GM21619 (cell line): ENCODE data around the gene NME3.

Source experiments
- ATAC-seq: cut with Tn5 transposase; IDR thresholded peaks from one replicate; pipeline ENCODE4 v1.9.1; 2021; ENCODE audit not compliant: unreplicated experiment

The NME3 gene

GRCh38 chr16:1770328-1771187, 785 bp downstream of the NME3 start:
- no peak for ATAC-seq

- no peak for ATAC-seq
These were observed 1.7 kb downstream of the NME3 start for GRCh38 chr16:1769402-1770300.

GRCh38 chr16:1768767-1769401, 2.5 kb downstream of the NME3 start:
- ATAC-seq = no peak

GRCh38 chr16:1768061-1768766, 3.1 kb downstream of the NME3 start:
- ATAC-seq = no peak

GRCh38 chr16:1767116-1767994, 4.0 kb downstream of the NME3 start:
- no peak for ATAC-seq

DNA sequence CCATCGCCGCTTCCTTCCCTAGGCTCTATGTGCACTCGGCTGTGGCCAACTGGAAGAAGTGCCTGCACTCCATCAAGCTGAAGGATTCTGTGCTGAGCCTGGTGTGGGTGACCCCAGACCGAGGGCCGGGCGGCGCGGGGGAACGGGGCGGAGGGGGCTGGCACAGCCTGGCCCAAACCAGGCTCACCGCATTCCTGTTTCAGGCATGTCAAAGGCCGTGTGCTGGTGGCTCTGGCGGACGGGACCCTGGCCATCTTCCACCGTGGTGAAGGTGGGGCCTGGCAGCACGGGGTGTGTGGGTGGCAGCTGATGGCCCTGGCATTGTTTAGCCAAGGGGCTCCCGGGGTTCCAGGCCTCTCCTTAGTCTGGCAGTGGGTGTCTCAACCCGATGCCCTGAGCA, 4.6 kb downstream of the NME3 start:
- no peak for ATAC-seq

DNA sequence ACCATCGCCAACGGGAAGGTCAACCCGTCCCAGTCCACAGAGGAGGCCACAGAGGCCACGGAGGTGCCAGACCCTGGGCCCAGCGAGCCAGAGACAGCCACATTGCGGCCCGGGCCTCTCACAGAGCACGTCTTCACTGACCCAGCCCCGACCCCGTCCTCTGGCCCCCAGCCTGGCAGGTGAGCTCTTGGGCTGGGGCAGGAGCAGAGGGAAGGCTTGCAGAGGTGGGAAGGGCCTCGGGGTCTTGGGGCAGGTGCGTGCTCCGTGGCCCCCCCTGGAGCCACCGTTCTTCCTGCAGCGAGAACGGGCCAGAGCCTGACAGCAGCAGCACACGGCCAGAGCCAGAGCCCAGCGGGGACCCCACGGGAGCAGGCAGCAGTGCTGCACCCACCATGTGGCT, 5.1 kb downstream of the NME3 start:
- no peak for ATAC-seq

DNA sequence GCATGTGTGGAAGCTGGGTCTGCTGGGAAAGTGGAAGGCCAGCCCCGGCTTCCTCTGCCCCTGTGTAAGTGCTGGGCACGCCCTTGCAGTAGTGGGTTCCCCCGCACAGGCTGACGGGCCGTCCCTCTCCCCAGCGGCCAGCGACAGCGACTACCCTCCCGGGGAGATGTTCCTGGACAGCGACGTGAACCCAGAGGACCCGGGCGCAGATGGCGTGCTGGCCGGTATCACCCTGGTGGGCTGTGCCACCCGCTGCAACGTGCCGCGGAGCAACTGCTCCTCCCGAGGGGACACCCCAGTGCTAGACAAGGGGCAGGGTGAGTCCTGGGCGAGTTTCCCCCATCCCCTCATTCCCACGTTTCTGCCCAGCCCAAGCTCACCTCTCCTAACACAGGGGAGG, 5.5 kb downstream of the NME3 start:
- no peak for ATAC-seq

- ATAC-seq = no peak
These were observed 6.4 kb downstream of the NME3 start for GRCh38 chr16:1764971-1765370.

GRCh38 chr16:1763521-1764511, 7.5 kb downstream of the NME3 start:
- no peak for ATAC-seq

GRCh38 chr16:1762879-1763520, 8.3 kb downstream of the NME3 start:
- ATAC-seq = no peak

DNA sequence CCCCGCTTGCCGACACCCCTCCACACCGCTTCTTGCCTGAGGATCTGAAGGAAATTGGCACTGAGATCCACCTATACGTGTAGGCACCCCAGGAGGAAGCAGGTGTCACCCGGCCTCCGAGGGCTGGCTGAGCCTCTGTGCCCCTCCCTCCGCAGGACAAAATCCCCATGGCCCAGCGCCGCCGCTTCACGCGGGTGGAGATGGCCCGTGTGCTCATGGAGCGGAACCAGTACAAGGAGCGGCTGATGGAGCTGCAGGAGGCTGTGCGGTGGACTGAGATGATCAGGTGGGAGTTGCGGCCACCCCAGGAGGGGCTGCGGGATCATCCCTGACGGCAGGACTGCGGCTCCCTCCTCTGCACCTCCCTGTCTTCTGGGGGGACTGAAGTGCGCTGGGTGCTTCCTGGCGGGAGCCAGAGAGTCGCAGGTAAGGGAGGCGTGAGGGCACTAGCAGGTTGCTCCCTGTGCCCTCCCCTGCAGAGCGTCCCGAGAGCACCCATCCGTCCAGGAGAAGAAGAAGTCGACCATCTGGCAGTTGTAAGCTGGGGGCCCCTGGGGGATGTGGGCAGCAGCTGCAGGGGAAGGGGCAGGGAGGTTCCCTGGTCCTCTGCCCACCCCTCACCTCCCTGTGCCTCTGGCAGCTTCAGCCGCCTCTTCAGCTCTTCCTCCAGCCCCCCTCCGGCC, 9.0 kb downstream of the NME3 start:
- no peak for ATAC-seq

DNA sequence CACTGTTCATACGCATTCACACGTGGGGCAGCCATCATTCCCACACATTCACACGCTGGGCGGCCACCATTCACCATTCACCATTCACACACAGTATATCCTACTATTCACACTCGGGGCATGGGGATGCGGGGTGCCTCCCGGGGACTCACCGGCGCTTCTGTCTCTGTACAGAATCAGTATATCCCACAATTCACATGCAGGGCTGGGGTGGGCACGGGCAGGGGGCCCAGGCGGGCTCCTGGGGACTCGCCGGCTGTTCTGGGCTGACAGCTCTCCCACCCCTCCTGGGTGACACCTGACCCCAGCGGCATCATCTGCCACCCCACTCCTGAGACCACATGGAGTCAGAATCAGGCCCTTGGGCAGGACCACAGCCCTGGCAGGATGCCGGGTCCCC, 9.6 kb downstream of the NME3 start:
- no peak for ATAC-seq

DNA sequence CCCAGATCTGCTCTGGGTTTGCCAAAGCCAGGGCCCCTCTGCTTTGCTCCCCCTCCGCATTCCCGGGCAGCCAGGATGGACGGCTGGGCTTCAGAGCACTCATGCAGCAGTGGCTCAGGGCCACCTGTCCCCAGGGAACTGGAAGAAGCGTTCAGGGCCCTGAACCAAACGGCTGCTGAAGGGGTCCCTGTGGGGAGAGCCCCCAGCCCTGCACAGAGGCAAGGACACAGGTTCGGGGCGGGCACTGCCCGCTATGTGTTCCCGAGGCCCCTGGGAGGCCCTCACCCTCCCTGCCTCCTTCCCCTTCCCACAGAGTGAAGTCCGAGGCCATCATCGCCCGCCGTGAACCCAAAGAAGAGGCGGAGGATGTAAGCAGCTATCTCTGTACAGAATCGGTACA, 10.4 kb downstream of the NME3 start:
- no peak for ATAC-seq

DNA sequence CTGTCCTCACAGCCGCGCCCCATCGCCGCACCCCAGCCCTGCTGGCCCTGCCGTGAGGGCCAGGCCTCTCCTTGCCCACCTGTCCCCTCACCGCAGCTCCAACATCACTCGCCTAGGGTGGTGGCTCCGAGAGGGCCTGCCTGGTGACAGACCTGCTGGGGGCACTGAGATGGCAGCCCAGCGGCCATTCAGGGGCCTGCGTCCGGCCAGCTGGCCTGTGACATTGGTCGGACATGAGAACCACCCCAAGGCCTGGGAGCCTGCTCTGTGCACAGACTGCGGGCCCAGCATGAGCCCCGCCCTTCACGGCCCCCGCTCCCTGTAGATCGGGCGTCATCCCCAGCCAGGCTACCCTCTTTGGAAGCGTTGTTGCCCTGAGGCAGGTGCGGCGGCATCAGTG, 11.8 kb downstream of the NME3 start:
- no peak for ATAC-seq

GRCh38 chr16:1758923-1759322, 12.4 kb downstream of the NME3 start:
- no peak for ATAC-seq

GRCh38 chr16:1757714-1758461, 13.5 kb downstream of the NME3 start:
- no peak for ATAC-seq
